GM21717 (cell line): ENCODE results near the gene TRIP12.
"Not testable (repeated sequence)": the region's sequence is repeated elsewhere in the genome, so short reads cannot be mapped to it uniquely, and the experiment has no call there.

Experiments
- ATAC-seq: cut with Tn5 transposase; IDR thresholded peaks from one replicate; pipeline ENCODE4 v1.9.1; 2021; ENCODE audit warnings: mild to moderate bottlenecking, moderate library complexity; ENCODE audit not compliant: unreplicated experiment

Gene TRIP12

GRCh38 chr2:229921101-229921891, 513 bp downstream of the TRIP12 start:
- ATAC-seq: peak; percentile 25

GRCh38 chr2:229920011-229920641, 1.7 kb downstream of the TRIP12 start:
- no peak for ATAC-seq

- ATAC-seq: no peak
Measured at GRCh38 chr2:229917793-229918192, 4.0 kb downstream of the TRIP12 start.

GRCh38 chr2:229914171-229914570, 7.6 kb downstream of the TRIP12 start:
- no peak for ATAC-seq

GRCh38 chr2:229910832-229911412, 10.9 kb downstream of the TRIP12 start:
- peak; percentile 67 for ATAC-seq

- peak; percentile 14 for ATAC-seq
Measured at GRCh38 chr2:229910147-229910831, 11.5 kb downstream of the TRIP12 start.

GRCh38 chr2:229909090-229909489, 12.7 kb downstream of the TRIP12 start:
- ATAC-seq: no peak

GRCh38 chr2:229905601-229906000, 16.2 kb downstream of the TRIP12 start:
- no peak for ATAC-seq

GRCh38 chr2:229903037-229903436, 18.8 kb downstream of the TRIP12 start:
- no peak for ATAC-seq

GRCh38 chr2:229901819-229902218, 20.0 kb downstream of the TRIP12 start:
- no peak for ATAC-seq

GRCh38 chr2:229900514-229900913, 21.3 kb downstream of the TRIP12 start:
- ATAC-seq: not testable (repeated sequence)

GRCh38 chr2:229900012-229900411, 21.8 kb downstream of the TRIP12 start:
- no peak for ATAC-seq

- ATAC-seq: no peak
Measured at GRCh38 chr2:229899604-229900003, 22.2 kb downstream of the TRIP12 start.

- ATAC-seq: no peak
Measured at GRCh38 chr2:229896857-229897256, 25.0 kb downstream of the TRIP12 start.

- no peak for ATAC-seq
Measured at GRCh38 chr2:229889023-229889422, 32.8 kb downstream of the TRIP12 start.

GRCh38 chr2:229888031-229888430, 33.8 kb downstream of the TRIP12 start:
- ATAC-seq: no peak

- no peak for ATAC-seq
Measured at GRCh38 chr2:229887441-229887840, 34.4 kb downstream of the TRIP12 start.

GRCh38 chr2:229884775-229885699, 36.8 kb downstream of the TRIP12 start:
- ATAC-seq: peak; percentile 93

GRCh38 chr2:229882583-229882982, 39.2 kb downstream of the TRIP12 start:
- ATAC-seq: no peak

- no peak for ATAC-seq
Measured at GRCh38 chr2:229880892-229881586, 40.8 kb downstream of the TRIP12 start.
